Measurements from ENCODE around the gene BRAF.
"Not testable (repeated sequence)": the region's sequence is repeated elsewhere in the genome, so short reads cannot be mapped to it uniquely, and the experiment has no call there.

The BRAF gene

DNA sequence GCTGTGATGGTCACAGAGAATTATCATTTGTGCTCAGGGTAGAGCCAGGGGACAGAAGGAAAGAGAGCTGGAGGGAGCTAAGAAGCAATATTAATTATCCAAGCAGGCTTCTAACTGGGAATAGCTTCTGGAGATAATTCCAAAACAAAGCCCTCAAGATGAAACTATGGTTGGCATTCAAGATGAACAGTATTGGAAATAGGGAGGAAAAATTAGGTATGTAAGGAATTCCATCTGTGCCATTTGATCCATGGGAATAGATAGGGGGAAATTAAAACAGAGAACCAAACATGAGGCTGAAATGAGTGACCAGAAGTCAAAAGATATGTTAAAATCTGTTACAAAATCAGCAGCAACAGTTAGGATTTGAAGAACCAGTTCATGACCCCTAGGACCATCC, 152.9 kb downstream of the BRAF start:
- Histone ChIP-seq H3K4me2 (ENCODE audit: low read length) (no peak overlapping the region), H3K9me2 (ENCODE audit: low read depth, low read length) (no peaks in the 10 kb centered on the region), H3K27ac (ENCODE audit: low read depth, low read length, poor library complexity, severe bottlenecking) (no peak overlapping the region), H3K79me2 (ENCODE audit: insufficient read depth, low read length) (no peaks in the 10 kb centered on the region), H4K20me1 (ENCODE audit: insufficient read depth, low read length) (no peaks in the 10 kb centered on the region), H3K9ac (ENCODE audit: low read length) (no peak overlapping the region), H2AFZ (ENCODE audit: low read length) (no peak overlapping the region), H3K36me3 (ENCODE audit: insufficient read depth, low read length) (peaks cover 67% of the 10 kb centered on the region), H3F3A (ENCODE audit: insufficient read depth, low read length) (no peaks in the 10 kb centered on the region), H3K27me3 (ENCODE audit: insufficient read depth, low read length) (no peaks in the 10 kb centered on the region), H3K4me1 (ENCODE audit: insufficient read depth, low read length, severe bottlenecking) (no peaks in the 10 kb centered on the region), H3K4me3 (ENCODE audit: low read depth, low read length, poor library complexity, severe bottlenecking) (no peak overlapping the region), H3K9me3 (ENCODE audit: low read length) (no peaks in the 10 kb centered on the region)
- no peak for TF ChIP-seq CTCF (IDR thresholded peaks at IDR 0.05; ENCODE audit: low read length)
- TF ChIP-seq EZH2 (IDR thresholded peaks at IDR 0.05; ENCODE audit: borderline replicate concordance, low read length) = no peak

- peaks cover 51% of the 10 kb centered on the region for H3K36me3 ChIP-seq (ENCODE audit: insufficient read depth, low read length)
Observed at GRCh38 chr7:140769852-140770251, 154.9 kb downstream of the BRAF start.

DNA sequence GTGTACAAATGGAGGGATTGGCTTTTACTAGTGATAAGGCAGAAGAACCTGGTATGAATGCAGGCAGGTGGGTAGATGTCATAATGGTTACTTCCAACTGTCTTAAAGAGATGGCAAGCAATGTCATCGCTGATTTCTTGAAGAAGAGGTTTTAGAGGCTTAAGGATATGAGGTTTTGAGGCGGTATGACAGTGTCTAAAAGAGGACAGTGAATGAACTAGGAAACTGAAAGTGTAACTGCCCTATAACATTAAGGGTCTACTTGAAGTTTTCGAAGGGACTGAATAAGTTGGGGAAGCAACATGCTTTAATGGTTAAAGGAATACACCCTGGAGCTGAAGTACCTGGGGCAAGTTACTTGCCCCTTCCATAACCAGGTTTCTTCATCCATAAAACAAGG, 157.3 kb downstream of the BRAF start:
- Histone ChIP-seq H3F3A (ENCODE audit: insufficient read depth, low read length) (no peaks in the 10 kb centered on the region), H2AFZ (ENCODE audit: low read length) (no peak overlapping the region), H3K9me2 (ENCODE audit: low read depth, low read length) (no peaks in the 10 kb centered on the region), H3K9ac (ENCODE audit: low read length) (no peak overlapping the region), H3K4me1 (ENCODE audit: insufficient read depth, low read length, severe bottlenecking) (no peaks in the 10 kb centered on the region), H4K20me1 (ENCODE audit: insufficient read depth, low read length) (no peaks in the 10 kb centered on the region), H3K4me2 (ENCODE audit: low read length) (no peak overlapping the region), H3K36me3 (ENCODE audit: insufficient read depth, low read length) (peaks cover 34% of the 10 kb centered on the region), H3K9me3 (ENCODE audit: low read length) (no peaks in the 10 kb centered on the region), H3K4me3 (ENCODE audit: low read depth, low read length, poor library complexity, severe bottlenecking) (no peak overlapping the region), H3K27ac (ENCODE audit: low read depth, low read length, poor library complexity, severe bottlenecking) (no peak overlapping the region), H3K27me3 (ENCODE audit: insufficient read depth, low read length) (no peaks in the 10 kb centered on the region), H3K79me2 (ENCODE audit: insufficient read depth, low read length) (no peaks in the 10 kb centered on the region)
- TF ChIP-seq CTCF (IDR thresholded peaks at IDR 0.05; ENCODE audit: low read length) = no peak
- no peak for TF ChIP-seq EZH2 (IDR thresholded peaks at IDR 0.05; ENCODE audit: borderline replicate concordance, low read length)

More at GRCh38 chr7:140769852-140770251, 154.9 kb downstream of the BRAF start:
- Histone ChIP-seq H3K79me2 (ENCODE audit: insufficient read depth, low read length) (no peaks in the 10 kb centered on the region), H3K9me2 (ENCODE audit: low read depth, low read length) (no peaks in the 10 kb centered on the region), H3K4me2 (ENCODE audit: low read length) (no peak overlapping the region), H4K20me1 (ENCODE audit: insufficient read depth, low read length) (no peaks in the 10 kb centered on the region), H3K4me1 (ENCODE audit: insufficient read depth, low read length, severe bottlenecking) (no peaks in the 10 kb centered on the region), H3K4me3 (ENCODE audit: low read depth, low read length, poor library complexity, severe bottlenecking) (no peak overlapping the region), H3K27ac (ENCODE audit: low read depth, low read length, poor library complexity, severe bottlenecking) (no peak overlapping the region), H3K27me3 (ENCODE audit: insufficient read depth, low read length) (no peaks in the 10 kb centered on the region), H2AFZ (ENCODE audit: low read length) (no peak overlapping the region), H3K9me3 (ENCODE audit: low read length) (no peaks in the 10 kb centered on the region), H3K9ac (ENCODE audit: low read length) (no peak overlapping the region), H3F3A (ENCODE audit: insufficient read depth, low read length) (no peaks in the 10 kb centered on the region)
- no peak for TF ChIP-seq EZH2 (IDR thresholded peaks at IDR 0.05; ENCODE audit: borderline replicate concordance, low read length)
- TF ChIP-seq CTCF (IDR thresholded peaks at IDR 0.05; ENCODE audit: low read length) = no peak

- H3K4me1 ChIP-seq (ENCODE audit: insufficient read depth, low read length, severe bottlenecking); H4K20me1 ChIP-seq (ENCODE audit: insufficient read depth, low read length); H3F3A ChIP-seq (ENCODE audit: insufficient read depth, low read length); H3K27me3 ChIP-seq (ENCODE audit: insufficient read depth, low read length); H3K27ac ChIP-seq (ENCODE audit: low read depth, low read length, poor library complexity, severe bottlenecking); H3K9me2 ChIP-seq (ENCODE audit: low read depth, low read length); H3K79me2 ChIP-seq (ENCODE audit: insufficient read depth, low read length); H3K4me3 ChIP-seq (ENCODE audit: low read depth, low read length, poor library complexity, severe bottlenecking); H3K9me3 ChIP-seq (ENCODE audit: low read length); H2AFZ ChIP-seq (ENCODE audit: low read length); H3K4me2 ChIP-seq (ENCODE audit: low read length); H3K9ac ChIP-seq (ENCODE audit: low read length): not testable (repeated sequence)
- H3K36me3 ChIP-seq (ENCODE audit: insufficient read depth, low read length) = peaks cover 28% of the 10 kb centered on the region
Observed at GRCh38 chr7:140765441-140765840, 159.3 kb downstream of the BRAF start.

- H3K4me3 ChIP-seq (ENCODE audit: low read depth, low read length, poor library complexity, severe bottlenecking); H3K9me3 ChIP-seq (ENCODE audit: low read length); H4K20me1 ChIP-seq (ENCODE audit: insufficient read depth, low read length); H2AFZ ChIP-seq (ENCODE audit: low read length); H3K79me2 ChIP-seq (ENCODE audit: insufficient read depth, low read length); H3K9me2 ChIP-seq (ENCODE audit: low read depth, low read length); H3K4me2 ChIP-seq (ENCODE audit: low read length); H3K27ac ChIP-seq (ENCODE audit: low read depth, low read length, poor library complexity, severe bottlenecking); H3K27me3 ChIP-seq (ENCODE audit: insufficient read depth, low read length); H3K9ac ChIP-seq (ENCODE audit: low read length); H3K4me1 ChIP-seq (ENCODE audit: insufficient read depth, low read length, severe bottlenecking); H3F3A ChIP-seq (ENCODE audit: insufficient read depth, low read length): not testable (repeated sequence)
- peaks cover 21% of the 10 kb centered on the region for H3K36me3 ChIP-seq (ENCODE audit: insufficient read depth, low read length)
Observed at GRCh38 chr7:140763166-140763565, 161.6 kb downstream of the BRAF start.

DNA sequence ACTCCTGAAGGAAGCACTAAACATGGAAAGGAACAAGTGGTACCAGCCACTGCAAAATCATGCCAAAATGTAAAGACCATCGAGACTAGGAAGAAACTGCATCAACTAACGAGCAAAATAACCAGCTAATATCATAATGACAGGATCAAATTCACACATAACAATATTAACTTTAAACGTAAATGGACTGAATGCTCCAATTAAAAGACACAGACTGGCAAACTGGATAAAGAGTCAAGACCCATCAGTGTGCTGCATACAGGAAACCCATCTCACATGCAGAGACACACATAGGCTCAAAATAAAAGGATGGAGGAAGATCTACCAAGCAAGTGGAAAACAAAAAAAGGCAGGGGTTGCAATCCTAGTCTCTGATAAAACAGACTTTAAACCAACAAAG, 163.4 kb downstream of the BRAF start:
- not testable (repeated sequence) for H3F3A ChIP-seq (ENCODE audit: insufficient read depth, low read length); H3K4me2 ChIP-seq (ENCODE audit: low read length); H3K9me3 ChIP-seq (ENCODE audit: low read length); H3K27ac ChIP-seq (ENCODE audit: low read depth, low read length, poor library complexity, severe bottlenecking); H3K4me1 ChIP-seq (ENCODE audit: insufficient read depth, low read length, severe bottlenecking); H3K9ac ChIP-seq (ENCODE audit: low read length); H3K27me3 ChIP-seq (ENCODE audit: insufficient read depth, low read length); H3K9me2 ChIP-seq (ENCODE audit: low read depth, low read length); H2AFZ ChIP-seq (ENCODE audit: low read length); H4K20me1 ChIP-seq (ENCODE audit: insufficient read depth, low read length); H3K79me2 ChIP-seq (ENCODE audit: insufficient read depth, low read length); H3K36me3 ChIP-seq (ENCODE audit: insufficient read depth, low read length); H3K4me3 ChIP-seq (ENCODE audit: low read depth, low read length, poor library complexity, severe bottlenecking)

Data from OCI-LY1 (cell line).